Mucosa of descending colon (tissue), 3 donors: ENCODE results near the gene DEDD2. TPM values are rescaled to one million over a fixed set of nuclear protein-coding genes. Genes with fewer than 3 reads are reported as not detected.

Experiments
- ATAC-seq: fragments of 200-7000 bp; cut with Tn5 transposase; one replicate; pipeline ENCODE4 v1.9.1; 2020; ENCODE audit warnings: mild to moderate bottlenecking, moderate library complexity
- DNase-seq, 3 donors: peaks; one replicate each; pipeline ENCODE4 v3.0.0-alpha.2; 2020
- H3K36me3 ChIP-seq: fragments of 200-600 bp; one replicate; pipeline ENCODE4 v1.8.0; 2021; ENCODE audit warnings: low read depth, mild to moderate bottlenecking
- H3K4me1 ChIP-seq: fragments of 200-600 bp; one replicate; pipeline ENCODE4 v1.8.0; 2021; ENCODE audit warnings: low read depth, mild to moderate bottlenecking
- H3K4me3 ChIP-seq: fragments of 200-600 bp; one replicate; pipeline ENCODE4 v1.8.0; 2021; ENCODE audit warnings: mild to moderate bottlenecking
- H3K9me3 ChIP-seq: fragments of 200-600 bp; one replicate; pipeline ENCODE4 v1.8.0; 2021; ENCODE audit warnings: mild to moderate bottlenecking
- intact Hi-C, 2 donors: fragments of 100-400 bp; cut with DNase I in 1 of 2; cut with micrococcal nuclease in 1 of 2; formaldehyde crosslinking; loops; one replicate each; pipeline versions ENCODE4 v1.11.0 to v1.11.1; 2022; cut with DNase I, micrococcal nuclease
- total RNA-seq, 3 donors: library from RNA; stranded (reverse); fragmentation: NEBNext Ultra II Directional in 2 of 3; extraction: Animal tissue kit (Norgen Biotek cat#: 25700) in 2 of 3; gene quantifications; one replicate each; pipeline versions ENCODE4 v1.2.1 to v1.2.4, GENCODE V29; 2021 to 2023
- TF ChIP-seq, protein P1 (sequence below): fragments of 200-600 bp; IDR thresholded peaks from one replicate; pipeline ENCODE4 v1.8.0; 2022; ENCODE audit warnings: antibody characterized with exemption, mild to moderate bottlenecking
- donor health status: DM: no; HTN: no; CAD: no; lungs with moderate emphysema.
- donor health status: DM: no; HTN: no; CAD: no.
- donor health status: DM: no; HTN: yes; CAD: no.

DEDD2 gene
- total RNA-seq, 3 donors from 2014 or later = 28.0 to 40.1 (median 35.7) TPM

DNA sequence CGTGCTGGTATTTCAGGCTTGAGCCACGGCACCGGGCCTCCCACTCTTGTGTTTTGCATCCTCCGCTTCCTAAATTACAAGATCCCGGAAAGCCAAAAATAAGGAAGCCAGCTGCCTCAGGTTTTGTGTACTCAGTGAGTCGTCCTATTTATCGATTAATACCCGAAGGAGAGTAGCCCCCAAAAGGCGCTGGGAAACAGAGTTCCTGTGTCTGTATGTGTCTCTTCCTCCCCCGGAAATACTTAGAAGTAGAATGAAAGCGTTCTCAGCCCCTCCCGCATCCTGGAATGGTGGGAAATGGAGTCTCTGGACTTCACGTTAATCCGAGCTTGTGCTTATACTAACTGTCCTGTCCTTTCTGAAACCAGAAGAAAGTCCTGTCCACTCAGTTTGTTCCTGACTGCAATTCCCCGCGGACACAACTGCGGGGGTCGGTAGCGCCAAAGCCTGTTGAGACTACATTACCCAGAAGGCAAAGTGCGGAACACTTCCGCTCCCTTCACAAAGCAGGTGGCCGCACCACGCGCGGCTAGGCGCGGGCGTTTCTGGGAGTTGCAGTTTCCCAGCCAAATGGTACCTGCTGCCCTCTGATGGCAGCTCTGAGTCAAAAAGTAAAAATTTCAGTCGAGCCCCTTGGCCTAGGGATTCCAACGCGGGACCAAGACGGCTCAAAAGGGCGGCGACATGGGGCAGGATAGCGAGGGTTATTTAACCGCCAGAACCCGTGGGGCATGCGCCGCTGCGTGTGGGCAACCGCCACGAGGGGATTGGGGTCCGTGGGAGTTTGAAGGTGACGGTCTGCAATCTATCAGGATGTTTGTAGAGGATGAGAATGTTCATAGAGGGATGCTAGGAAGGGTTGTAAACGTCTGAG, 27.1 kb upstream of the DEDD2 start:
- Histone ChIP-seq H3K4me1 (peaks cover 23% of the 10 kb centered on the region), H3K9me3 (no peaks in the 10 kb centered on the region), H3K36me3 (peaks cover 8% of the 10 kb centered on the region), H3K4me3 (peak overlapping the region; percentile 77)
- intact Hi-C loops = loop anchor here in 1 of 2 donors (5.0 kb wide), 1 partner anchor 38 kb away; no protein-coding TSS in a partner anchor
- peak; percentile 94 to 95 (median 94) for DNase-seq
- ATAC-seq = peak; percentile 61
- TF ChIP-seq, protein P1, sequence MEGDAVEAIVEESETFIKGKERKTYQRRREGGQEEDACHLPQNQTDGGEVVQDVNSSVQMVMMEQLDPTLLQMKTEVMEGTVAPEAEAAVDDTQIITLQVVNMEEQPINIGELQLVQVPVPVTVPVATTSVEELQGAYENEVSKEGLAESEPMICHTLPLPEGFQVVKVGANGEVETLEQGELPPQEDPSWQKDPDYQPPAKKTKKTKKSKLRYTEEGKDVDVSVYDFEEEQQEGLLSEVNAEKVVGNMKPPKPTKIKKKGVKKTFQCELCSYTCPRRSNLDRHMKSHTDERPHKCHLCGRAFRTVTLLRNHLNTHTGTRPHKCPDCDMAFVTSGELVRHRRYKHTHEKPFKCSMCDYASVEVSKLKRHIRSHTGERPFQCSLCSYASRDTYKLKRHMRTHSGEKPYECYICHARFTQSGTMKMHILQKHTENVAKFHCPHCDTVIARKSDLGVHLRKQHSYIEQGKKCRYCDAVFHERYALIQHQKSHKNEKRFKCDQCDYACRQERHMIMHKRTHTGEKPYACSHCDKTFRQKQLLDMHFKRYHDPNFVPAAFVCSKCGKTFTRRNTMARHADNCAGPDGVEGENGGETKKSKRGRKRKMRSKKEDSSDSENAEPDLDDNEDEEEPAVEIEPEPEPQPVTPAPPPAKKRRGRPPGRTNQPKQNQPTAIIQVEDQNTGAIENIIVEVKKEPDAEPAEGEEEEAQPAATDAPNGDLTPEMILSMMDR = peak; percentile 54

DNA sequence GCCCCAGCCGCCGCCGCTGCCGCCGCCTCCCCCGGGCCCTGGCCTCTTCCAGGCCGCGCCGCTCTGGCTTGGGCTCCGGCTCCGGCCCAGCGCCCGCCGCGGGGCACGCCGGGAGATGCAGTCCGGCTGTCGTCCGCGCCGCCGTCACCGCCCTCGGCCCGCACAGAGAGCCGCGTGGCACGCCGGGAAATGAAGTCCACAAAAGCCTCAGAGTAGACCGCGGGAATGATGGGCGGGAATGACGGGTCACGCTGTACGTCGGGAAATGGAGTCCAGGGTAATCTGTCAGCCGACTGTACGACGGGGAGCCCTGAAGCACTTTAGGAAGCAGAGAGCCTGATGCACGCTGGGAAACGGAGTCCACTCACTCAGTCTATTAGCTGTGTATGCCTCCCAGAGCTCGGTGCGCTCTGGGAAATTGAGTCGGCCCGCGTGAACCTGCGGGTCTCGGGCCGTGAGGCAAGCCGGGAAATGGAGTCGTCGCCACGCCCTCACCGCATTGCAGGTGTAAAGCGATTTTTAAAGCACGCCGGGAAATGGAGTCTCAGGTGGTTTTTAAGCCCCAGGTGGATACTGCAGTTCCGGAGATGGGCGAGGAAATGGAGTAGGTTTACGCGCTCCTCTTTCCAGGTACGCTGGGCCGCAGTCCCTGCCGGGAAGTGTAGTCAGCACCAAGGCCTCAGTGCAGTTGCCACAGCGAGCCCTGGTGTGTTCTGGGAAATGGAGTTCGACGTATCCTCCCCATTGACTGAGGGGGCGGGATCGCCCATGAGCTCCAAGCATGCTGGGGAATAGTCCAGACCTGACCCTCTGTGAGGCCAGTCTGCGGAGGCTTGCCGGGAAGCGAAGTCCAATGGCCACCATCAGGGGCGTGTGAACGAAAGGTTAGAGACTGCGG, 25.3 kb upstream of the DEDD2 start, which contains the start of gene GSK3A:
Gene GSK3A (minus strand): TSS at position 91 of the 898 bp plus-strand sequence. CDS start 137 bp downstream, outside the sequence.
- H3K4me3 ChIP-seq = peak within 1 kb of the TSS; percentile 77
- peaks cover 8% of the 10 kb centered on the region for H3K36me3 ChIP-seq
- ATAC-seq (peak; percentile 84), DNase-seq (peak; percentile 98 to 99 (median 99))
- TF ChIP-seq, protein P1 = no peak
- intact Hi-C loops = no loop called here
- H3K9me3 ChIP-seq = no peaks in the 10 kb centered on the region
- H3K4me1 ChIP-seq = peaks cover 23% of the 10 kb centered on the region

DNA sequence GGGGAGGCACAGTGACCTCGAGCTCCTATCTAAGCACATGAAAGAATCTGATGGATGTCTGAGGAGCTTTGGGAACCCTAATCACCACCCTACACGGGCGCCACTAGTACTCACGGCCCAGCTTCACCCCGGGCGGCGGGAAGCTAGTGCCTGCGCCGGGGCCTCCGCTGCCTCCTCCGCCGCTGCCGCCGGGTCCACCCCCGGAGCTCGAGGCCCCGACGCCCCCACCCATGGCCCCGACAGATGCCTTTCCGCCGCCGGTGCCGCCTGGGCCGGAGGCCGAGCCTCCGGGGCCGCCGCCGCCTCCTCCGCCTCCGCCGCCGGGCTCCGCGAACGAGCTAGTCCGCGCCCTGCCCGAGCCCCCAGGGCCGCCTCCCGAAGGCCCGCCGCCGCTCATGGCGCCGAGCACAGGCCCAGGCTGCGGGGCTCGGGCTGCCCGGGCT, 24.6 kb upstream of the DEDD2 start:
- Histone ChIP-seq H3K4me1 (peaks cover 23% of the 10 kb centered on the region), H3K4me3 (peak overlapping the region; percentile 77), H3K36me3 (peaks cover 8% of the 10 kb centered on the region), H3K9me3 (no peaks in the 10 kb centered on the region)
- intact Hi-C loops = no loop called here
- TF ChIP-seq, protein P1 = no peak
- ATAC-seq = no peak
- DNase-seq = peak in 2 of 3 donors; percentile 47 to 74

DNA sequence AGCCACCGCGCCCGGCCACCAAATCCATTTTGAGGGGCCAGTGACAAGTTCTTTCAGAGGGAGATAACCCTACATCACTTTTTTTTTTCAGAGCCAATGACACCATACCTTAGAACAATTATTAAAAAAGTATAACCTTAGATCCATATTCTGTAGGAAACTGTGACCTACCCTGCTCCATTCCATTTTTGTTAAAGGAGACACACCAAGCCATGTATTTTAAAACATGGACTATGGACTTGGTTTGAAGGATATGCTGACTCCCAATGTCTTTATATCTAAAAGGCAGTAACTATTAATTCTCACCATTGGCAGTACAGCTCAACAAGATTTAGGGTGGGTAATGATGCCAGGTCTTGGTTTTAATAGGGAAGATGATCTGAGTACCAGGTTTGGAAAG, 23.8 kb upstream of the DEDD2 start:
- H3K9me3 ChIP-seq = no peaks in the 10 kb centered on the region
- TF ChIP-seq, protein P1 = no peak
- H3K4me1 ChIP-seq = peaks cover 23% of the 10 kb centered on the region
- H3K4me3 ChIP-seq = no peak overlapping the region
- peaks cover 8% of the 10 kb centered on the region for H3K36me3 ChIP-seq
- intact Hi-C loops = no loop called here
- no peak for ATAC-seq
- no peak for DNase-seq

DNA sequence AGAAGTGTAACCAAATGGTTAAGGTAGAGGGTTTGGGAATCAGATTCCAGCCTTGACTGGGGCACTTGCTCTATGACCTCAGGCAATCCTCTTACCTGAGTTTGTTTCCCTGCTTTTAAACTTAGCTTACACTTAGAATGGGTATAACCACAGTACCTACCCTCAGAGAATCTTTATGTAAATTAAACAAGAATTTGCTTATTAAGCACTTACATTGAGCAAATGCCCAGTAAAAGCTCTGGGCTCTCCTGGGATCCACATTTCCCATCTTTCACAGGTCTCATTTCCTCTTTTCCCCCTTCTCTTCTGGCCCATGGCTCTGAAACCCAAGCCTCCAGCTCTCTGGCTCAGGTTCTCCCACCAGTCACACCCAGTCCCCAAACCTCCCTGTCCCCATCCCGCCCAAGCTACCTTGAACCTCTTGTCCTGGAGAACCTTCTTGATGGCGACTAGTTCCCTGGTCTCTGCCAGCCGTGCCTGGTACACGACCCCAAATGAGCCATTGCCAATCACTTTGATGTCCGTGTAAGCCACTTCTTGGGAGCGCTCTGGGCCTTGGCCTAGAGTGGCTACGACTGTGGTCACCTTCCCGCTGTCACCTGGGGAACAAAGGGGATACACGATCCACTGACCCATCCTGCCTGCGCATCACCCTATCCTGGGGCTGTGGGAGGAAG, 22.2 kb upstream of the DEDD2 start:
- Histone ChIP-seq H3K9me3 (no peaks in the 10 kb centered on the region), H3K4me3 (no peak overlapping the region), H3K4me1 (peaks cover 19% of the 10 kb centered on the region), H3K36me3 (peaks cover 8% of the 10 kb centered on the region)
- TF ChIP-seq, protein P1 = no peak
- DNase-seq (no peak), ATAC-seq (no peak)
- intact Hi-C loops = no loop called here
